ENCODE measurements around the gene THAP11.

Gene THAP11

GRCh38 chr16:67841816-67842508 is at the start of gene THAP11:
Gene THAP11, plus strand, starts transcription at chr16:67842320. Its CDS starts 235 bp downstream, at chr16:67842555.
- in situ Hi-C loops (cut with MboI; ENCODE audit: low sequenced_read_pairs): no loop called here

DNA sequence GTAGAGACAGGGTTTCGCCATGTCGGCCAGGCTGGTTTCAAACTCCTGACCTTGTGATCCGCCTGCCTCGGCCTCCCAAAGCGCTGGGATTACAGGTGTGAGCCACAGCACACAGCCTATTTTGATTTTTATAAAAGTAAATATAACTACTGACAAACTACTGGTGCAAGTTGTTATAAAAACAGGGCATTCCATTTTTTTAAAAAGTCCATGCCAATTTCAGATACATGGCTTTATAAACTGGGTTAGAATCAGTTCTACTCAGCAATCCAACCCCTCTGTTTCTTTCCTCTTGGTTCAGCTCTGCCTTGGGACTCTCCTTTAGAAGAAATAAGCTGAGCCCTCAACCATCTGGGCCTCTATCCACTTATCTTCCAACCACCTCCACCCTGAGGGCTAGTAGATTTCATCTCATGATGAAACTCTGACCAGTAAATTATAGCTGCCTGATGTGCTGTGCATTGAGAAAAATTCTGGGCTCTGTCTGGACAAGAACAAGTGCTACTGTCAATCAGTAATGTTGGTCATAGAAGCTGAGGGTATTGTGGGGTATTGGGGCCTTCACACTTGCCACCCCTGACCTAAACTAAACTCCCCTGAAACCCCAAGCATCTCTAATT is 45.9 kb upstream of the THAP11 start:
- in situ Hi-C loops (cut with MboI; ENCODE audit: low sequenced_read_pairs): no loop called here

DNA sequence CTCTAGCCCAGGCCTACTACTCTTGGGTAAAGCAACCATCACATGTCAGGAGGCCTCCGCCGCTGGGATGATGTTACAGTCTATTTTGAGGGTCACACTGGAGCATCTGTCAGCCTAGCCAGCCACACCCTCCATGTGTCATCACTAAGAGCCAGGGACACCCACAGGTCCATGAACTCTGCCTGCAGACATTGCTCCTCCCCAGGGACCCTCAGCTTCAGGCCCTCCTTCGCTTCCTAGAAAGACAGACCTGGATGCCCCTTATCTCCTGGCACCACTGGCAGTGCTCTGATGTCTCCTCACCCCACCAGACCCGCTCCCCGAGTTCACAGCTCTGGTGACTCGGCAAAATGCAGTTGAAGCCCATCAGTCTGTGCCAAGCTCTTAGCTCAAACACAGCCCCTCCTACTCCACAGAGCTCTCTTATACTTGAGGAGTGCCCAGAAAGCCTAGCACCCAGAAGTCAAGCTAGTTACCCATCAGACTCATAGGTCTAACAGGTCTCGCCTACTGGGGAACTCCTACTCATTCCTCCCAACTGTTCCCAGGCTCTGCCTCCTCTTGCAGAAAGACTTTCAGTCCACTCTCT is 41.7 kb upstream of the THAP11 start:
- in situ Hi-C loops (cut with MboI; ENCODE audit: low sequenced_read_pairs): no loop called here

DNA sequence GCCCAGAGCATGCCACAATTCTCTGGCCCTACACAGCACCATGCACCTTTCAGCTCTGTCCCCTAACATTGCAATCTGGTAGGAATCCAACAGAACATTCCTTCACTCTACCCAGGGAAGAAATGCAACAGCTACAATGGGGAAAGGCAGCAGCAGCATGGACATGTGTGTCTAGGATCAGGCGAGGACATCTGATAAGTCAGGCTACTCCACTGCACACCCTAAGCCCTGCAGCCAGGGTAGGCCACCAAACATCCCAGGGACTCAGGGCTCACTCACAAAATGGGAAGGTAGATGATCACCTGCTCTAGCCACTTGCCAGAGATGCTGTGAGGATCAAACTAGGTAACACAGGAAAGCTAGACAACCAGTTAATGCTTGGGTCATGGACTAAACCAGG is 40.9 kb upstream of the THAP11 start:
- in situ Hi-C loops (cut with MboI; ENCODE audit: low sequenced_read_pairs): no loop called here

GRCh38 chr16:67801883-67802282 is 40.2 kb upstream of the THAP11 start:
- in situ Hi-C loops (cut with MboI; ENCODE audit: low sequenced_read_pairs): no loop called here

GRCh38 chr16:67803894-67804293 is 38.2 kb upstream of the THAP11 start:
- in situ Hi-C loops (cut with MboI; ENCODE audit: low sequenced_read_pairs): no loop called here

- in situ Hi-C loops (cut with MboI; ENCODE audit: low sequenced_read_pairs): no loop called here
Observed at GRCh38 chr16:67804853-67805542, 37.1 kb upstream of the THAP11 start.

GRCh38 chr16:67805718-67806427 is 36.2 kb upstream of the THAP11 start:
- in situ Hi-C loops (cut with MboI; ENCODE audit: low sequenced_read_pairs): no loop called here

- in situ Hi-C loops (cut with MboI; ENCODE audit: low sequenced_read_pairs): no loop called here
Observed at GRCh38 chr16:67806428-67807147, 35.5 kb upstream of the THAP11 start, which contains the start of the genes RANBP10 and TSNAXIP1. Gene RANBP10, minus strand, starts transcription at chr16:67806560. Its CDS starts 24 bp downstream, at chr16:67806536. Gene TSNAXIP1, plus strand, starts transcription at chr16:67806889. Its CDS starts 261 bp downstream, at chr16:67807150.

- in situ Hi-C loops (cut with MboI; ENCODE audit: low sequenced_read_pairs): no loop called here
Observed at GRCh38 chr16:67807148-67807682, 34.9 kb upstream of the THAP11 start.

DNA sequence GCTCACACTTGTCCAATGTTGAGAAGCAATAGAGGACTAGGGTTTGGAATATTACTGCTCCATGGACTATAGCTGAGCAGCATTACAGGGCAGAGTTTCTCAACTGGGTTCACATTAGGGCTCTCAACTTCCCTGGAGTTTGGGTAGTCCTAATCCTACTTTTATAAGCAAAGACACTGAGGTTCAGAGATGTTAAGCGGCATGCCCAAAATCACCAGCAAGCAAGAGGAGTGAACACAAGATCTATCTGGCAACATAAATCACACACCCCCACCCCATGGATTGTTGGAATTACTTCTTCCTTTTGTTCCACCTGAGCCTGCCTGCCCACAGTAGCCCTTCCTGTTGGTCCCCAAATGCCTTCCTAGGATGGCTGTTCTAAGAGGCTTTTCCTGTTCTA is 30.2 kb upstream of the THAP11 start:
- in situ Hi-C loops (cut with MboI; ENCODE audit: low sequenced_read_pairs): no loop called here

DNA sequence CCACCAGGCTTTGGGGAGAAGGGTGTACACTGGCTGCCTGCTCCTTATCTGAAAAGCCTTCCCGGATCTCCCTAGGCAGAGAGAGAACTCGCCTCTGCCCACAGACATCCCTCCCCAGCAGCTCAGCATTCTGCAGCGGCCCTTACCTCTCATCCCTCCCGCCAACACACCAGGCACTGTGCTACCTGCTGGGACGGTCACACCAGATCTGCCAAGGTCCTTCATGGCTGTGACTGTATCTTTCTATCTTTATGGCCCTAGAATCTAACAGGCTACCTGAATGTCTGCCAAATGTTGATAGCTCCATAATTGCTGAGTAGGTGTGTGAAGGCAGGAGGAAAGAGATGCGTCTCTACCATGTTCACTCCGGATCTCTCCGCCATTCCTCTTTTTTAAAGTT is 27.6 kb upstream of the THAP11 start:
- in situ Hi-C loops (cut with MboI; ENCODE audit: low sequenced_read_pairs): no loop called here

GRCh38 chr16:67820608-67821259 is 21.4 kb upstream of the THAP11 start:
- in situ Hi-C loops (cut with MboI; ENCODE audit: low sequenced_read_pairs): no loop called here

GRCh38 chr16:67822511-67822910 is 19.6 kb upstream of the THAP11 start:
- in situ Hi-C loops (cut with MboI; ENCODE audit: low sequenced_read_pairs): no loop called here

DNA sequence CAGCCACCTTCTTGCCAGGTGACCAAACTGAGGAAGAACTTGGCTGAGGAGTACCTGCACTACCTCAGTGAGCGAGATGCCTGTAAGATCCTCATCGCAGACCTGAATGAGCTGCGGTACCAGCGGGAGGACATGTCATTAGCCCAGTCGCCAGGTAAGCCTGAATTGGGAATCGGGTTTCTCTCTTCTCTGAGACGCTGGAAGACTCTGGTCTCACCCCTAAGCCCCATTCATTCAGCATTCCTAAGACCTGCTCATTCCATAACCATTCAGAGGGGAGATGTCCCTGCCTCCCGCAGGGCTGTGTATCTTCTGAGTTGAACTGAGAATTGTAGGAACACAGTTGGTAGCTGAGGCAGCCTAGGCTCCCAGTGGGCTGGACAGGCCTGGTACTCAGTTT is 17.0 kb upstream of the THAP11 start:
- in situ Hi-C loops (cut with MboI; ENCODE audit: low sequenced_read_pairs): no loop called here

GRCh38 chr16:67825906-67826305 is 16.2 kb upstream of the THAP11 start:
- in situ Hi-C loops (cut with MboI; ENCODE audit: low sequenced_read_pairs): no loop called here

DNA sequence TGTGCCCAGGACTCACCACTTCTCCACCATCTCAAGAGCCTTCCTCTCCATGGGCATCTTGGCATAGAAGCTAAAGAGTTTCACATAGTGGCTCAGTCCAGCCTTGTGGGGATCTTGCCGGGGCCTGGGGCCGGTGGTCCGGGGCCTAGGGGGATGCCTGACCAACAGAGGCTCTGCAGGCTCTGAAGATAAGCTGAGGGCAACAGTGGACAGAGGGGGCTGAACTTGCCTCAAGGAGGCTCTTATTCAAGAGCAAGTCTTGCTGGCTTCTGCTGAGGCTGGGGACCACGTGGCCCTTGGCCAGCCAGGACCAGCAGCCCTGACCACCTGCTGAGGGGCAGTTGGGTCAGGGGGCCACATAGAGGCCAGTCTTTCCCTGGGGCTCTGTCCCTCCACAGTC is 13.5 kb upstream of the THAP11 start:
- in situ Hi-C loops (cut with MboI; ENCODE audit: low sequenced_read_pairs): no loop called here

DNA sequence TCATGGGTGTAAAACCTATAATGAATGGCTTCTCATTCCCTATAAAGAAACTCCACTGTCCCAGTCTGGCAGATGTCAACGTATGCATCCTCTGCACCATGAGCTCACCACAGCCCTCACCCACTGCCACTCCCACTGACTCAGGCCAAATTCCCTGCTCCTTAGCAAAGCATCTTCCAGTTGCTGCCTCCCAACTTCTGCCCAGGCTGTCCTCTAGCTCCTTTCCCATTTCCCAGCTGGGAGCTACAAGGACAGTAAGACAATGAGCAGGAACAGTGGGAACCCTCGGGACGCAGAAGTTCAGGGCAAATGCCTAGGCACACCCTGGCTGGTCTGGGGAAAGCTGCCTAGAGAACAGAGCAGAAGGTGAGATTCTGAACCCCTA is 9.1 kb upstream of the THAP11 start:
- in situ Hi-C loops (cut with MboI; ENCODE audit: low sequenced_read_pairs): no loop called here

GRCh38 chr16:67833415-67834241 is 8.5 kb upstream of the THAP11 start:
- in situ Hi-C loops (cut with MboI; ENCODE audit: low sequenced_read_pairs): no loop called here
